SK-N-SH treated with all-trans-retinoic acid at 6 μM for 48 hours (cell line): Measurements from ENCODE around the gene THAP7.

Experiments used
- ATAC-seq: fragments of 200-7000 bp; cut with Tn5 transposase; 3 replicates; pipeline ENCODE4 v1.9.1; 2020; ENCODE audit warnings: mild to moderate bottlenecking, moderate library complexity
- ARNTL ChIP-seq: fragments of 450-650 bp; formaldehyde crosslinking; IDR thresholded peaks from 2 replicates; pipeline ENCODE4 v1.5.0; 2020; ENCODE audit warnings: low read depth, mild to moderate bottlenecking, moderate library complexity, borderline replicate concordance
- BACH2 ChIP-seq: fragments of 250-450 bp; sonication (Bioruptor Pico); IDR thresholded peaks from 2 replicates; pipeline ENCODE4 v1.9.0; 2021; ENCODE audit warnings: mild to moderate bottlenecking, borderline replicate concordance
- CREB5 ChIP-seq: fragments of 250-450 bp; sonication (Bioruptor Pico); IDR thresholded peaks from 2 replicates; pipeline ENCODE4 v1.5.1; 2020; ENCODE audit warnings: low read depth, mild to moderate bottlenecking, moderate library complexity
- CSDC2 ChIP-seq: fragments of 250-450 bp; sonication (Bioruptor Pico); IDR thresholded peaks from 2 replicates; pipeline ENCODE4 v1.5.0; 2020; ENCODE audit warnings: mild to moderate bottlenecking, moderate library complexity
- ESRRG ChIP-seq: fragments of 250-450 bp; sonication (Bioruptor Pico); IDR thresholded peaks from 2 replicates; pipeline ENCODE4 v1.6.1; 2021; ENCODE audit warnings: mild to moderate bottlenecking
- GLIS3 ChIP-seq: fragments of 250-450 bp; sonication (Bioruptor Pico); IDR thresholded peaks from 2 replicates; pipeline ENCODE4 v1.5.0; 2020; ENCODE audit warnings: mild to moderate bottlenecking, moderate library complexity
- ISL1 ChIP-seq: fragments of 250-450 bp; sonication (Bioruptor Pico); IDR thresholded peaks from 2 replicates; pipeline ENCODE4 v2.1.2; 2022; ENCODE audit warnings: mild to moderate bottlenecking, moderate library complexity
- OSR1 ChIP-seq: fragments of 250-450 bp; sonication (Bioruptor Pico); IDR thresholded peaks from 2 replicates; pipeline ENCODE4 v1.8.0; 2022; ENCODE audit warnings: moderate library complexity, mild to moderate bottlenecking, inconsistent platforms
- PPARA ChIP-seq: fragments of 250-450 bp; sonication (Bioruptor Pico); IDR thresholded peaks from 2 replicates; pipeline ENCODE4 v1.5.0; 2020; ENCODE audit warnings: mild to moderate bottlenecking, borderline replicate concordance
- RARB ChIP-seq: fragments of 250-450 bp; sonication (Bioruptor Pico); IDR thresholded peaks from 2 replicates; pipeline ENCODE4 v1.8.0; 2021; ENCODE audit warnings: mild to moderate bottlenecking, moderate library complexity
- SNAI2 ChIP-seq: fragments of 250-450 bp; sonication (Bioruptor Pico); IDR thresholded peaks from 2 replicates; pipeline ENCODE4 v1.5.0; 2020; ENCODE audit warnings: mild to moderate bottlenecking, moderate library complexity
- TCF4 ChIP-seq: fragments of 250-450 bp; sonication (Bioruptor Pico); IDR thresholded peaks from 2 replicates; pipeline ENCODE4 v1.8.0; 2021; ENCODE audit warnings: mild to moderate bottlenecking, moderate library complexity, borderline replicate concordance
- TOX ChIP-seq: fragments of 250-450 bp; sonication (Bioruptor Pico); IDR thresholded peaks from 2 replicates; pipeline ENCODE4 v1.8.0; 2021; ENCODE audit warnings: mild to moderate bottlenecking, moderate library complexity, borderline replicate concordance
- ZC3H10 ChIP-seq: fragments of 250-450 bp; sonication (Bioruptor Pico); IDR thresholded peaks from 2 replicates; pipeline ENCODE4 v1.5.1; 2021; ENCODE audit warnings: mild to moderate bottlenecking, moderate library complexity
- ZFP3 ChIP-seq: fragments of 250-450 bp; sonication (Bioruptor Pico); IDR thresholded peaks from 2 replicates; pipeline ENCODE4 v1.5.0; 2020; ENCODE audit warnings: mild to moderate bottlenecking, moderate library complexity
- ZFP30 ChIP-seq: fragments of 450-650 bp; formaldehyde crosslinking; IDR thresholded peaks from 2 replicates; pipeline ENCODE4 v1.5.0; 2022; ENCODE audit warnings: mild to moderate bottlenecking, moderate library complexity
- ZNF70 ChIP-seq: fragments of 450-650 bp; formaldehyde crosslinking; IDR thresholded peaks from 2 replicates; pipeline ENCODE4 v1.5.0; 2020; ENCODE audit warnings: mild to moderate bottlenecking, moderate library complexity
- TF ChIP-seq, protein P1 (sequence below): fragments of 250-450 bp; sonication (Bioruptor Pico); IDR thresholded peaks from 2 replicates; pipeline ENCODE4 v1.5.1; 2021; ENCODE audit warnings: mild to moderate bottlenecking, moderate library complexity
- TF ChIP-seq, protein P2 (sequence below): fragments of 250-450 bp; sonication (Bioruptor Pico); IDR thresholded peaks from 2 replicates; pipeline ENCODE4 v1.5.0; 2020; ENCODE audit warnings: mild to moderate bottlenecking, moderate library complexity
- TF ChIP-seq, protein P3 (sequence below): fragments of 250-450 bp; sonication (Bioruptor Pico); IDR thresholded peaks from 2 replicates; pipeline ENCODE4 v1.8.0; 2021; ENCODE audit warnings: low read depth, mild to moderate bottlenecking, moderate library complexity, borderline replicate concordance

Gene THAP7

DNA sequence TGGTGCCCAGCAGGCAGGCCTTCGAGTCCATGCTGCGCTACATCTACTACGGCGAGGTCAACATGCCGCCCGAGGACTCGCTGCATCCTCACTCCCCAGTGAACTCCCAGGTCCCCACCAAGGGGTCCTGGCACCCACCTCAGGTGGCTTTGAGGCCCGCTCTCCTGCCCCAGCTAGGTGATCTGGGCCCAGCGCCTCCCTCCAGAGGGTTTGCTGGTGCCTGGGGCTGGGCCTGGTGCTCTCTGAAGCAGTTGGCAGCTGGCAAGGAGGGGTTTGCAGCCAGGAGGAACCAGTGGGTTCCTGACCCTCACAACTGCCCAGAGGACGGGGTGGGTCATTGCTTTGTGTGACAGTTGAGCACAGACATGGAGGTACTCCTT lies 5.9 kb downstream of the THAP7 start:
- no peak for ATAC-seq
- TF ChIP-seq, protein P1, sequence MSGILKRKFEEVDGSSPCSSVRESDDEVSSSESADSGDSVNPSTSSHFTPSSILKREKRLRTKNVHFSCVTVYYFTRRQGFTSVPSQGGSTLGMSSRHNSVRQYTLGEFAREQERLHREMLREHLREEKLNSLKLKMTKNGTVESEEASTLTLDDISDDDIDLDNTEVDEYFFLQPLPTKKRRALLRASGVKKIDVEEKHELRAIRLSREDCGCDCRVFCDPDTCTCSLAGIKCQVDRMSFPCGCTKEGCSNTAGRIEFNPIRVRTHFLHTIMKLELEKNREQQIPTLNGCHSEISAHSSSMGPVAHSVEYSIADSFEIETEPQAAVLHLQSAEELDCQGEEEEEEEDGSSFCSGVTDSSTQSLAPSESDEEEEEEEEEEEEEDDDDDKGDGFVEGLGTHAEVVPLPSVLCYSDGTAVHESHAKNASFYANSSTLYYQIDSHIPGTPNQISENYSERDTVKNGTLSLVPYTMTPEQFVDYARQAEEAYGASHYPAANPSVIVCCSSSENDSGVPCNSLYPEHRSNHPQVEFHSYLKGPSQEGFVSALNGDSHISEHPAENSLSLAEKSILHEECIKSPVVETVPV (CRISPR knock-in tag), result no peak
- TF ChIP-seq ZC3H10 (CRISPR knock-in tag) (no peak), ARNTL (CRISPR knock-in tag) (no peak), CSDC2 (CRISPR knock-in tag) (no peak), BACH2 (CRISPR knock-in tag) (no peak), ZFP30 (no peak), OSR1 (CRISPR knock-in tag) (no peak), TOX (CRISPR knock-in tag) (no peak)

DNA sequence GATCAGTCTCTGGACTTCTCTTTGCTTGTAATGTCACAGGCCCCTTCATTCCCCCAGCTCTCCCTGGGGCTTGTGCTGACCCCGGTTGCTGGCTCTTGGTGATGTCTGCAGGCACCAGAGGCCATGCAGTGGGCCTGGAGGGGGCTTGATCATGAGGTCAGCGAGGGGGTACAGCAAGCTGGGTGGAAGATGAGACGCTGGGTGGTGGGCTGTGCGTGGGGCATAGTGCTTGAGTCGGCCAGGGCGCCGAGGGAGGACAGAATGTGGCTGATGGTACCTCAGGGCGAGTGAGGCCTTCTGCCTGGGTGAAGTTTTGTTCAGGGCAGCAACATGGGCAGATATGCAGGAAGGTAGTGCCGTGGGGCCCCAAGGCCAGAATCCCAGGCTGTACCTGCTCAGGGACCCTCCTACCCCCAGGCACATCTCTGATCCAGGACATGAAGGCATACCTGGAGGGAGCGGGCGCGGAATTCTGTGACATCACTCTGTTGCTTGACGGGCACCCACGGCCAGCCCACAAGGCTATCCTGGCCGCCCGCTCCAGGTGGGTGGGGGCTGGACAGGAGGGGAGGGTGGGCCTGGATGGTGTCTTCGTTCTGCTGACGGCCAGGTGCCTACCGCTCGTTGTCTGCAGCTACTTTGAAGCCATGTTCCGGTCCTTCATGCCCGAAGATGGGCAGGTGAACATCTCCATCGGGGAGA lies 6.4 kb downstream of the THAP7 start:
- no peak for ATAC-seq
- TF ChIP-seq ZFP30 (no peak), PPARA (CRISPR knock-in tag) (no peak), GLIS3 (CRISPR knock-in tag) (no peak), CSDC2 (CRISPR knock-in tag) (no peak), TOX (CRISPR knock-in tag) (no peak), SNAI2 (CRISPR knock-in tag) (no peak), RARB (CRISPR knock-in tag) (no peak), ZNF70 (no peak)
- TF ChIP-seq, protein P2, sequence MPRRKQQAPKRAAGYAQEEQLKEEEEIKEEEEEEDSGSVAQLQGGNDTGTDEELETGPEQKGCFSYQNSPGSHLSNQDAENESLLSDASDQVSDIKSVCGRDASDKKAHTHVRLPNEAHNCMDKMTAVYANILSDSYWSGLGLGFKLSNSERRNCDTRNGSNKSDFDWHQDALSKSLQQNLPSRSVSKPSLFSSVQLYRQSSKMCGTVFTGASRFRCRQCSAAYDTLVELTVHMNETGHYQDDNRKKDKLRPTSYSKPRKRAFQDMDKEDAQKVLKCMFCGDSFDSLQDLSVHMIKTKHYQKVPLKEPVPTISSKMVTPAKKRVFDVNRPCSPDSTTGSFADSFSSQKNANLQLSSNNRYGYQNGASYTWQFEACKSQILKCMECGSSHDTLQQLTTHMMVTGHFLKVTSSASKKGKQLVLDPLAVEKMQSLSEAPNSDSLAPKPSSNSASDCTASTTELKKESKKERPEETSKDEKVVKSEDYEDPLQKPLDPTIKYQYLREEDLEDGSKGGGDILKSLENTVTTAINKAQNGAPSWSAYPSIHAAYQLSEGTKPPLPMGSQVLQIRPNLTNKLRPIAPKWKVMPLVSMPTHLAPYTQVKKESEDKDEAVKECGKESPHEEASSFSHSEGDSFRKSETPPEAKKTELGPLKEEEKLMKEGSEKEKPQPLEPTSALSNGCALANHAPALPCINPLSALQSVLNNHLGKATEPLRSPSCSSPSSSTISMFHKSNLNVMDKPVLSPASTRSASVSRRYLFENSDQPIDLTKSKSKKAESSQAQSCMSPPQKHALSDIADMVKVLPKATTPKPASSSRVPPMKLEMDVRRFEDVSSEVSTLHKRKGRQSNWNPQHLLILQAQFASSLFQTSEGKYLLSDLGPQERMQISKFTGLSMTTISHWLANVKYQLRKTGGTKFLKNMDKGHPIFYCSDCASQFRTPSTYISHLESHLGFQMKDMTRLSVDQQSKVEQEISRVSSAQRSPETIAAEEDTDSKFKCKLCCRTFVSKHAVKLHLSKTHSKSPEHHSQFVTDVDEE (CRISPR knock-in tag), result no peak
- TF ChIP-seq, protein P1 (CRISPR knock-in tag), result no peak
- TF ChIP-seq, protein P3, sequence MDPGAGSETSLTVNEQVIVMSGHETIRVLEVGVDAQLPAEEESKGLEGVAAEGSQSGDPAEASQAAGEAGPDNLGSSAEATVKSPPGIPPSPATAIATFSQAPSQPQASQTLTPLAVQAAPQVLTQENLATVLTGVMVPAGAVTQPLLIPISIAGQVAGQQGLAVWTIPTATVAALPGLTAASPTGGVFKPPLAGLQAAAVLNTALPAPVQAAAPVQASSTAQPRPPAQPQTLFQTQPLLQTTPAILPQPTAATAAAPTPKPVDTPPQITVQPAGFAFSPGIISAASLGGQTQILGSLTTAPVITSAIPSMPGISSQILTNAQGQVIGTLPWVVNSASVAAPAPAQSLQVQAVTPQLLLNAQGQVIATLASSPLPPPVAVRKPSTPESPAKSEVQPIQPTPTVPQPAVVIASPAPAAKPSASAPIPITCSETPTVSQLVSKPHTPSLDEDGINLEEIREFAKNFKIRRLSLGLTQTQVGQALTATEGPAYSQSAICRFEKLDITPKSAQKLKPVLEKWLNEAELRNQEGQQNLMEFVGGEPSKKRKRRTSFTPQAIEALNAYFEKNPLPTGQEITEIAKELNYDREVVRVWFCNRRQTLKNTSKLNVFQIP (CRISPR knock-in tag), result no peak

DNA sequence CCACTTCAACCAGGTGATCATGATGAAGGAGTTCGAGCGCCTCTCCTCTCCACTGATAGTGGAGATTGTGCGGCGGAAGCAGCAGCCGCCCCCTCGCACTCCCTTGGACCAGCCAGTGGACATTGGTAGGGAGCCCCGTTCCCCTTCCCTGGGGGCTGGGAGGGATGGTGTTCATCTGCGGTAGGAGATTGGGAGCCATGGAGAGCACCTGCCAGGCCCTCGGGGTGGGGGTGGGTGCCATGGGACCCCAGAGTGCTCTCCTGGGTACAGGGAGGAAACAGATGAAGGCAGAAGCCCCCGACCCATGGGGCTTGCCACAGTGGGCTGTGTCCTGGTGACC lies 7.0 kb downstream of the THAP7 start:
- ATAC-seq, result no peak
- TF ChIP-seq TCF4 (CRISPR knock-in tag) (no peak), ZFP3 (no peak), ESRRG (CRISPR knock-in tag) (no peak), CREB5 (no peak), ISL1 (no peak), GLIS3 (CRISPR knock-in tag) (no peak), OSR1 (CRISPR knock-in tag) (no peak)
- TF ChIP-seq, protein P2 (CRISPR knock-in tag), result no peak
